Tibial nerve (tissue), 4 donors: ENCODE data around the gene IP6K2.

ENCODE experiments used
- EP300 ChIP-seq, 2 donors: sonication (generic); formaldehyde crosslinking; IDR thresholded peaks; one replicate each; pipeline ENCODE4 v1.6.1; 2017; ENCODE audit warnings: antibody characterized with exemption in 2 of 2, mild to moderate bottlenecking in 1 of 2
- POLR2A ChIP-seq, 2 donors: fragments of 450-650 bp; IDR thresholded peaks; one replicate each; pipeline ENCODE4 v1.6.1; 2017; ENCODE audit warnings: antibody characterized with exemption in 2 of 2, mild to moderate bottlenecking in 2 of 2, moderate library complexity in 2 of 2
- TF ChIP-seq, protein P1 (sequence below), 5 experiments: fragments of 200-600 bp in 3 of 5; fragments of 450-650 bp in 2 of 5; sonication (generic) in 3 of 5; IDR thresholded peaks; one replicate each; pipeline ENCODE4 v1.5.1; 2016 to 2019; ENCODE audit warnings: antibody characterized with exemption in 5 of 5, mild to moderate bottlenecking in 3 of 5, moderate library complexity in 2 of 5

DNA sequence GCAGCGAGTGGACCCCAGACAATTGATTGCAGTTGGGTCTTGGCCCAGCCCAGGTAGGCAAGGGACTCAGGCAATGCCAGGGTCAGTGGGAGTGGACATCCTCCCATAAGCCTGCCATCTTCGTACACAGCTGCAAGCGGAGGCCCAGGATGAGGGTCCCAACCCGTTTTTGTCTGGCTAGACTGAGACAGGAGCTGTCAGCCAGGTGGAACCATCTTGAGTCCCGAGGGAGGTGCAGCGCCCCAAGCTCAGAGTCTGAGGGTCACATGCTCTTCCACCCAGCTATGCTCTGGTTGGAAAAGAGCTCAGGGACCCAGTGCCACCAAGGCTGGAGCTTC lies 22.6 kb upstream of the IP6K2 start:
- TF ChIP-seq, protein P1, sequence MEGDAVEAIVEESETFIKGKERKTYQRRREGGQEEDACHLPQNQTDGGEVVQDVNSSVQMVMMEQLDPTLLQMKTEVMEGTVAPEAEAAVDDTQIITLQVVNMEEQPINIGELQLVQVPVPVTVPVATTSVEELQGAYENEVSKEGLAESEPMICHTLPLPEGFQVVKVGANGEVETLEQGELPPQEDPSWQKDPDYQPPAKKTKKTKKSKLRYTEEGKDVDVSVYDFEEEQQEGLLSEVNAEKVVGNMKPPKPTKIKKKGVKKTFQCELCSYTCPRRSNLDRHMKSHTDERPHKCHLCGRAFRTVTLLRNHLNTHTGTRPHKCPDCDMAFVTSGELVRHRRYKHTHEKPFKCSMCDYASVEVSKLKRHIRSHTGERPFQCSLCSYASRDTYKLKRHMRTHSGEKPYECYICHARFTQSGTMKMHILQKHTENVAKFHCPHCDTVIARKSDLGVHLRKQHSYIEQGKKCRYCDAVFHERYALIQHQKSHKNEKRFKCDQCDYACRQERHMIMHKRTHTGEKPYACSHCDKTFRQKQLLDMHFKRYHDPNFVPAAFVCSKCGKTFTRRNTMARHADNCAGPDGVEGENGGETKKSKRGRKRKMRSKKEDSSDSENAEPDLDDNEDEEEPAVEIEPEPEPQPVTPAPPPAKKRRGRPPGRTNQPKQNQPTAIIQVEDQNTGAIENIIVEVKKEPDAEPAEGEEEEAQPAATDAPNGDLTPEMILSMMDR (IDR thresholded peaks at IDR 0.05), result no peak
- no peak for TF ChIP-seq POLR2A (IDR thresholded peaks at IDR 0.05)
- no peak for TF ChIP-seq EP300 (IDR thresholded peaks at IDR 0.05)
